Measurements from ENCODE around the gene REG4.

- TF ChIP-seq MYC (IDR thresholded peaks at IDR 0.05; ENCODE audit: low read depth, low read length) (no peak), MAX (IDR thresholded peaks at IDR 0.05; ENCODE audit: low read depth, low read length) (no peak)
Measured at GRCh38 chr1:119773711-119774241, 37.5 kb downstream of the REG4 start.

Measured in NB4 (cell line).